HepG2 (cell line): ENCODE data around the gene ZNF74. TPM values are rescaled to one million over a fixed set of nuclear protein-coding genes. Genes with fewer than 3 reads are reported as not detected.

ENCODE experiments used
- CERS6 ChIP-seq: sonication (generic); formaldehyde crosslinking; IDR thresholded peaks from 2 replicates; pipeline ENCODE4 v1.5.0; 2020; ENCODE audit warnings: missing genetic modification reagents
- DPF2 ChIP-seq: sonication (generic); formaldehyde crosslinking; IDR thresholded peaks from 2 replicates; pipeline ENCODE4 v1.4.0; 2020; ENCODE audit warnings: mild to moderate bottlenecking, low read depth, missing genetic modification reagents, borderline replicate concordance
- FOXJ3 ChIP-seq: sonication (generic); formaldehyde crosslinking; IDR thresholded peaks from 2 replicates; pipeline ENCODE4 v1.4.0; 2020; ENCODE audit warnings: missing genetic modification reagents, mild to moderate bottlenecking, borderline replicate concordance
- GLI4 ChIP-seq: sonication (generic); formaldehyde crosslinking; IDR thresholded peaks from 2 replicates; pipeline ENCODE4 v1.5.1; 2020; ENCODE audit warnings: missing genetic modification reagents, mild to moderate bottlenecking, moderate library complexity, borderline replicate concordance
- GZF1 ChIP-seq: sonication (generic); formaldehyde crosslinking; IDR thresholded peaks from 2 replicates; pipeline ENCODE4 v1.5.1; 2020; ENCODE audit warnings: mild to moderate bottlenecking, missing genetic modification reagents
- HHEX ChIP-seq: IDR thresholded peaks from 2 replicates; pipeline ENCODE4 v1.6.1; 2016; ENCODE audit warnings: control low read depth
- HOXA3 ChIP-seq: sonication (generic); formaldehyde crosslinking; IDR thresholded peaks from 2 replicates; pipeline ENCODE4 v1.5.0; 2020; ENCODE audit warnings: missing genetic modification reagents
- KDM4B ChIP-seq: sonication (generic); formaldehyde crosslinking; IDR thresholded peaks from 2 replicates; pipeline ENCODE4 v1.4.0; 2020; ENCODE audit warnings: missing genetic modification reagents
- MTF1 ChIP-seq: sonication (generic); formaldehyde crosslinking; IDR thresholded peaks from 2 replicates; pipeline ENCODE4 v1.5.0; 2020; ENCODE audit warnings: missing genetic modification reagents
- MTF2 ChIP-seq: sonication (generic); formaldehyde crosslinking; IDR thresholded peaks from 2 replicates; pipeline ENCODE4 v1.5.0; 2020; ENCODE audit warnings: missing genetic modification reagents, borderline replicate concordance
- NFRKB ChIP-seq: fragments of 450-650 bp; IDR thresholded peaks from 2 replicates; pipeline ENCODE4 v1.6.1; 2017
- NKX3-1 ChIP-seq: sonication (generic); formaldehyde crosslinking; IDR thresholded peaks from 2 replicates; pipeline ENCODE4 v1.5.0; 2020; ENCODE audit warnings: missing genetic modification reagents
- RCOR2 ChIP-seq: IDR thresholded peaks from 2 replicates; pipeline ENCODE4 v1.6.1; 2016; ENCODE audit warnings: missing biosample characterization, missing genetic modification reagents
- RERE ChIP-seq: IDR thresholded peaks from 2 replicates; pipeline ENCODE4 v1.6.1; 2016; ENCODE audit warnings: low read depth, missing genetic modification reagents, missing compliant biosample characterization
- RFXANK ChIP-seq: IDR thresholded peaks from 2 replicates; pipeline ENCODE4 v1.6.1; 2016
- SKI ChIP-seq: fragments of 450-650 bp; IDR thresholded peaks from one replicate; pipeline ENCODE4 v1.6.1; 2018; ENCODE audit warnings: mild to moderate bottlenecking; ENCODE audit not compliant: partially characterized antibody
- SP1 ChIP-seq, 2 experiments: fragments of 450-650 bp in 1 of 2; sonication (generic) in 1 of 2; formaldehyde crosslinking in 1 of 2; IDR thresholded peaks; 2 replicates each; pipeline versions ENCODE4 v1.4.0 to v1.6.1; 2016 to 2020; ENCODE audit warnings: missing genetic modification reagents in 1 of 2
- TFDP2 ChIP-seq: sonication (generic); formaldehyde crosslinking; IDR thresholded peaks from 2 replicates; pipeline ENCODE4 v1.4.0; 2020; ENCODE audit warnings: missing genetic modification reagents
- ZBTB34 ChIP-seq: sonication (generic); formaldehyde crosslinking; IDR thresholded peaks from 2 replicates; pipeline ENCODE4 v1.8.0; 2022; ENCODE audit warnings: mild to moderate bottlenecking, missing genetic modification reagents
- ZBTB7A ChIP-seq: sonication (generic); formaldehyde crosslinking; IDR thresholded peaks from 2 replicates; pipeline ENCODE4 v1.8.0; 2022; ENCODE audit warnings: mild to moderate bottlenecking, missing genetic modification reagents
- ZNF460 ChIP-seq: sonication (generic); formaldehyde crosslinking; IDR thresholded peaks from 2 replicates; pipeline ENCODE4 v1.5.1; 2020; ENCODE audit warnings: missing genetic modification reagents, mild to moderate bottlenecking, borderline replicate concordance
- ZNF552 ChIP-seq: sonication (generic); formaldehyde crosslinking; IDR thresholded peaks from 2 replicates; pipeline ENCODE4 v1.9.0; 2022; ENCODE audit warnings: missing genetic modification reagents, mild to moderate bottlenecking, borderline replicate concordance
- ZNF607 ChIP-seq: sonication (generic); formaldehyde crosslinking; IDR thresholded peaks from 2 replicates; pipeline ENCODE4 v1.5.1; 2020; ENCODE audit warnings: missing genetic modification reagents, mild to moderate bottlenecking, borderline replicate concordance
- ZSCAN29 ChIP-seq: sonication (generic); formaldehyde crosslinking; conservative IDR thresholded peaks from 2 replicates; pipeline ENCODE4 v1.4.0; 2020; ENCODE audit warnings: mild to moderate bottlenecking, missing genetic modification reagents
- polyA plus RNA-seq, 8 experiments: library from polyadenylated mRNA; depleted of rRNA in 3 of 8; stranded (reverse) in 7 of 8; unstranded in 1 of 8; fragments of >200 nt; fragmentation: Illumina TruSeq in 4 of 8; extraction: Trizol in 4 of 8; gene quantifications; 2 replicates each; pipeline versions ENCODE4 v1.2.1 to v1.2.3, GENCODE V29; 2011 to 2016; ENCODE audit warnings: low read depth in 4 of 8, missing spikeins in 1 of 8, mixed read lengths in 1 of 8; ENCODE audit not compliant: insufficient read depth in 1 of 8
- total RNA-seq, 5 experiments: library from RNA; depleted of rRNA; stranded (reverse); fragments of >200 nt; fragmentation: Illumina TruSeq; extraction: Trizol; gene quantifications; 2 replicates each; pipeline ENCODE4 v1.2.3, GENCODE V29; 2016; ENCODE audit warnings: low read depth in 1 of 5

ZNF74 gene
- total and polyA plus RNA-seq, 2 of the 13 experiments (the other 11 are each of a cell fraction or from before 2014, with no cell fraction given), result 6.3 to 9.1 TPM

GRCh38 chr22:20418211-20418788 lies 24.3 kb downstream of the ZNF74 start (continued):
- TF ChIP-seq ZNF552 (CRISPR knock-in tag) (no peak), SP1 (IDR thresholded peaks at IDR 0.05) (no peak), SP1 (CRISPR knock-in tag; IDR thresholded peaks at IDR 0.05) (no peak), GZF1 (CRISPR knock-in tag) (no peak), ZNF607 (CRISPR knock-in tag) (0 out of 2 replicates have a peak, but pooled peaks have one; percentile 45), MTF1 (no peak), RFXANK (CRISPR knock-in tag) (no peak), SKI (peak; percentile 23), DPF2 (CRISPR knock-in tag) (no peak), MTF2 (no peak), ZBTB34 (CRISPR knock-in tag) (no peak), NFRKB (no peak), TFDP2 (CRISPR knock-in tag) (no peak), KDM4B (no peak), ZBTB7A (CRISPR knock-in tag) (no peak), FOXJ3 (CRISPR knock-in tag) (no peak), CERS6 (no peak), GLI4 (no peak), ZSCAN29 (no peak), RERE (no peak), RCOR2 (CRISPR knock-in tag) (no peak), HHEX (no peak), NKX3-1 (CRISPR knock-in tag) (no peak), HOXA3 (CRISPR knock-in tag) (peak; percentile 74), ZNF460 (CRISPR knock-in tag) (no peak)
